ENCODE results near the gene GRIK2.

GRIK2 gene

DNA sequence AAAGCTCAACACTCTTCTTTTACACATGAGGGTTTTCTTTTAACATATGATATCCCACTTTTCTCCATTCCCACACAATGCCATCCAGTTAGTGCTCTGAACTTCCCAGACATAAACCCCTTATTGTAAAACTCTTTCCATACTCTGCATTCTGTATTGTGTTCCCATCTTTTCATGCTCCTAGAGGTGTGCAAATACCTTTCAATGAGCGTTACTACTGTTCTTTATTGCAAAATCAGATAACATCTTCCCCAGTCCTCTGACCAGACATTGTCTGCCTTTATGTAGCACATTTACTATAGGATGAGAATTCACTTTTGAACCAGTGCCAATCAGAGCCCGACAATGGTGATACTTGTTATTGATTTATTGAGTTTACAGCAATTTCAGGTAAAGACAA is 296.2 kb downstream of the GRIK2 start:
- in situ Hi-C loops (cut with HindIII; ENCODE audit: low pct_unique_long_range_greater_than_20kb, low sequenced_read_pairs) = no loop called here
- DNase-seq (ENCODE audit: low read depth in 1 of 2, low spot score in 1 of 2) = no peak
- TF ChIP-seq JUND (IDR thresholded peaks at IDR 0.05; ENCODE audit: low read depth) = no peak

DNA sequence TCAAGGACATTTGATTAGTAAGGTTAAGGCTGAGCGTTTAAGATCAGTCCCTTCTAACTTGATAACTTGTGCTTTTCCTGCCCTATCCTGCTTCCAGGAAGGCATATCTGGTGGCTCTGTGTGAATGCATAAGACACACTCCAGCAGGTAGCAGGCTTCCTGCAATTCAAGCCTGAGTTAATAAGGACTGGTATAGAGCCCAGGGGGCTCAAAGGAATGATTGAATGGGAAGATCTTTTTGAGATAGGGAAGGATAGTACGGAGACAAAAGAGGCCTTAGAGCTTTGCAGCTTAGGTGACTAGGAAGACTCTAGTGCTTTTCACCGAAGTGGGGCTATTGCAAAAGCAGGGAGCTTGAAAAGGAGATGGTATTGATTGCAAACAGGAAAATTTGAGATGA is 307.1 kb downstream of the GRIK2 start:
- in situ Hi-C loops (cut with HindIII; ENCODE audit: low pct_unique_long_range_greater_than_20kb, low sequenced_read_pairs) = no loop called here
- no peak for DNase-seq (ENCODE audit: low read depth in 1 of 2, low spot score in 1 of 2)
- no peak for TF ChIP-seq JUND (IDR thresholded peaks at IDR 0.05; ENCODE audit: low read depth)

- no peak for TF ChIP-seq JUND (IDR thresholded peaks at IDR 0.05; ENCODE audit: low read depth)
- no peak for DNase-seq (ENCODE audit: low read depth in 1 of 2, low spot score in 1 of 2)
- in situ Hi-C loops (cut with HindIII; ENCODE audit: low pct_unique_long_range_greater_than_20kb, low sequenced_read_pairs) = no loop called here
These were observed 309.8 kb downstream of the GRIK2 start for GRCh38 chr6:101703311-101703710.

DNA sequence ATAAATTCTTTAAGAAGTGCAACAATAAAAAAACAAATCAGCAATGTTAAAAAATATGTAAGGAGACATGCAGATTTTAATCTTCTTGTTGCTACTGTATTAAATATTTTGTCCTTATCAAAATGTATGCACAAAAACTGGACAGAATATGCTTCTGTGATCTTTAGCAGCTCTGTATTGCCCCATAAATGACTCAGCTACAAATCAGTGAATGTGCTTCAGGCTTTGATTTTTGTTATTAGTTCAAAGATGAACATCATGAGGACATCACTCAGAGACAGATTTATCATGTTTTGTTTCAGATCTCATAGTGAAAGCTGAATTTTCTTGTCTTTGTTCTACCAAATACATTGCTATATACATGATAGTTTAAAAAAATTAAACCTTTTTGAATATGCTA is 312.4 kb downstream of the GRIK2 start:
- TF ChIP-seq JUND (IDR thresholded peaks at IDR 0.05; ENCODE audit: low read depth) = no peak
- in situ Hi-C loops (cut with HindIII; ENCODE audit: low pct_unique_long_range_greater_than_20kb, low sequenced_read_pairs) = no loop called here
- DNase-seq (ENCODE audit: low read depth in 1 of 2, low spot score in 1 of 2) = no peak

- no peak for DNase-seq (ENCODE audit: low read depth in 1 of 2, low spot score in 1 of 2)
- in situ Hi-C loops (cut with HindIII; ENCODE audit: low pct_unique_long_range_greater_than_20kb, low sequenced_read_pairs) = no loop called here
- TF ChIP-seq JUND (IDR thresholded peaks at IDR 0.05; ENCODE audit: low read depth) = no peak
These were observed 313.1 kb downstream of the GRIK2 start for GRCh38 chr6:101706576-101706975.

DNA sequence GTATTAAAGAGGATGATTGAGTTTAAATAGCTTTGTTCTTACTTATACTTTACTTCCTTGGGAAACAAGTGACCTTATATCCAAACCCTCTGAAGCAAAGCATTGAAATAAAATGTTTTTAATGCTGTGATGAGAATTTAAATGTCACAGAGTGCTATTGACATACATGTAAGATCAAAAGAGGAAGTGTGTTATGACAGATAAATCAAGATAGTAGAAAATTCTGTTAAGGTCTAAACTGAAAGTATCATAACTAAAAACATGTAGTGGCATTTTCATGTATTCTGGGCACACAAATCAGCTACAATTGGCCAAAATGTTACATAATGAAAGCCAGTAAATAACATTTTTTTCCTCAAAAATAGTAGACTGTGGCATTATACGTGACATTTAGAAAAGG is 318.0 kb downstream of the GRIK2 start:
- in situ Hi-C loops (cut with HindIII; ENCODE audit: low pct_unique_long_range_greater_than_20kb, low sequenced_read_pairs) = no loop called here
- no peak for DNase-seq (ENCODE audit: low read depth in 1 of 2, low spot score in 1 of 2)
- TF ChIP-seq JUND (IDR thresholded peaks at IDR 0.05; ENCODE audit: low read depth) = no peak

DNA sequence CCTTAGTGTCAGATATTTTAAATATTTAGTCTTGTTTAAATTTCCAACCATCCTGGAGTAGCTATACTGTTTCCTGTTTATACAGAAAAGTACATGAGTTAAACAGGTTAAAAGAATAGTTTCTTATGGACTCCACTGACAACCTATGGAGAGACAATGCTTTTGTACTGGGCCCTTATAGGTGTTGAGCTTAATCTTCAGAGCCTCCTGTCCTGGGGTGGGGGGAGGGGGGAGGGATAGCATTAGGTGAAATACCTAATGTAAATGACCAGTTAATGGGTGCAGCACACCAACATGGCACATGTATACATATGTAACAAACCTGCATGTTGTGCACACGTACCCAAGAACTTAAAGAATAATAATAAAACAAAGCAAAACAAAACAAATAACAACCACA is 322.9 kb downstream of the GRIK2 start:
- DNase-seq (ENCODE audit: low read depth in 1 of 2, low spot score in 1 of 2) = no peak
- no peak for TF ChIP-seq JUND (IDR thresholded peaks at IDR 0.05; ENCODE audit: low read depth)
- in situ Hi-C loops (cut with HindIII; ENCODE audit: low pct_unique_long_range_greater_than_20kb, low sequenced_read_pairs) = no loop called here

GRCh38 chr6:101716810-101717209 is 323.3 kb downstream of the GRIK2 start:
- DNase-seq (ENCODE audit: low read depth in 1 of 2, low spot score in 1 of 2) = no peak
- in situ Hi-C loops (cut with HindIII; ENCODE audit: low pct_unique_long_range_greater_than_20kb, low sequenced_read_pairs) = no loop called here
- TF ChIP-seq JUND (IDR thresholded peaks at IDR 0.05; ENCODE audit: low read depth) = no peak

- no peak for DNase-seq (ENCODE audit: low read depth in 1 of 2, low spot score in 1 of 2)
- in situ Hi-C loops (cut with HindIII; ENCODE audit: low pct_unique_long_range_greater_than_20kb, low sequenced_read_pairs) = no loop called here
- TF ChIP-seq JUND (IDR thresholded peaks at IDR 0.05; ENCODE audit: low read depth) = no peak
These were observed 326.0 kb downstream of the GRIK2 start for GRCh38 chr6:101719521-101719920.

DNA sequence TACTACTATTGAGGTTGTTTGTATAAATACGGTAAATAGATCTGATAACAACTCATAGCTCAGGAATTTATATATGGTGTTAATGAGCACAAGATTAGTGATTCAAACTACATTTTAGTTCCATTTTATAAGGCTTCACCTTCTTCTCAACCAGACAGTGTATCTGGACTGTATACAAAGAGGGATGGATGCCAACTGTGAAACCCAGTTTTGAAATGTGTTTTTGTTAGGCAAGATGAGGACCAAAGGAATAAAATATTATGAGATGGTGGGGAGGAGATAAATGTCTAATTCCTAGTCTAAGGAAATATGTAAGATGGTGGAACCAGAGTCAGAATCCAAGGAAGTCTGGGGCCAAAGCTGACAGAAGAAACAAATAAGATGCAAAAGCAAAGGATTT is 329.0 kb downstream of the GRIK2 start:
- in situ Hi-C loops (cut with HindIII; ENCODE audit: low pct_unique_long_range_greater_than_20kb, low sequenced_read_pairs) = no loop called here
- TF ChIP-seq JUND (IDR thresholded peaks at IDR 0.05; ENCODE audit: low read depth) = no peak
- DNase-seq (ENCODE audit: low read depth in 1 of 2, low spot score in 1 of 2) = no peak

GRCh38 chr6:101722991-101723579 is 329.6 kb downstream of the GRIK2 start:
- in situ Hi-C loops (cut with HindIII; ENCODE audit: low pct_unique_long_range_greater_than_20kb, low sequenced_read_pairs) = no loop called here
- TF ChIP-seq JUND (IDR thresholded peaks at IDR 0.05; ENCODE audit: low read depth) = no peak
- no peak for DNase-seq (ENCODE audit: low read depth in 1 of 2, low spot score in 1 of 2)

- in situ Hi-C loops (cut with HindIII; ENCODE audit: low pct_unique_long_range_greater_than_20kb, low sequenced_read_pairs) = no loop called here
- no peak for DNase-seq (ENCODE audit: low read depth in 1 of 2, low spot score in 1 of 2)
- no peak for TF ChIP-seq JUND (IDR thresholded peaks at IDR 0.05; ENCODE audit: low read depth)
These were observed 334.9 kb downstream of the GRIK2 start for GRCh38 chr6:101728388-101728787.

DNA sequence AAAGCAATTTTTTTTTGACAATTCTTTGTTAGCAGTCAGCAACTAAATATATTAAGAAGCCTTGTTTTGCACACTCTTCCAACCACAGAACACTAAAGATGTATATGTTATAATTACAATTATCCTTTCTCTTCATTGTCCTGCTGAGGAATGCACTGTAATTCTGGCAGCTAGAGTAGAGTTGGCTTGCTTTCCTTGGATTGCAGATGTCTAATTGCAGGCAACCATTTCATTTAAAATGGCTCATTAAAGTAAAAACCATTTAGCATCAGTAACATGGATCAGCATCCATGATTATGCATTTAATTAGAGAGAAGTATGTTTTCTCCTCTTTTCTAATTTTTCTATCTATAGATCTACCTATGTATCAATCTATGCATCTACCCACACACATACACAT is 335.4 kb downstream of the GRIK2 start:
- TF ChIP-seq JUND (IDR thresholded peaks at IDR 0.05; ENCODE audit: low read depth) = no peak
- in situ Hi-C loops (cut with HindIII; ENCODE audit: low pct_unique_long_range_greater_than_20kb, low sequenced_read_pairs) = no loop called here
- no peak for DNase-seq (ENCODE audit: low read depth in 1 of 2, low spot score in 1 of 2)

DNA sequence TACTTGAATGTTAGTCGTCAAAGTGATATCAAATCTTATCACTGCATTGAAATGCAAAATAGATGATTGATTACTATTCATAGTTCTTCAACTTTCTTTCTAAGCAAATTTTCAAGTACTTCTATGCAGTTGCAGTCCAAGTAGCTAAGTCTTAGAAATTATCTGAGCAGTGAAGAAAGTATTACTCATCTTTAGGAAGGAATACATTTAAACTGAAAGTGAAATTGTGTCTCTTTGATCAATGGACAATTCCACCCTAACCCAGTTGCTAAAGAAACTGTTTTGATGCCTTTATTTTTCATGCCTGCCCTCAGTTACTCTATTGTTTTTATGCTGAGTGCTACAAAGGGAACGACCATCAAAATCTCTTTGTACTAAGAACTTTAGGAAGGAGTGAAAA is 337.4 kb downstream of the GRIK2 start:
- no peak for DNase-seq (ENCODE audit: low read depth in 1 of 2, low spot score in 1 of 2)
- no peak for TF ChIP-seq JUND (IDR thresholded peaks at IDR 0.05; ENCODE audit: low read depth)
- in situ Hi-C loops (cut with HindIII; ENCODE audit: low pct_unique_long_range_greater_than_20kb, low sequenced_read_pairs) = no loop called here
